Neural progenitor cell (in vitro differentiated cells): ENCODE results near the gene WWOX. TPM values are rescaled to one million over a fixed set of nuclear protein-coding genes. Genes with fewer than 3 reads are reported as not detected.

ENCODE experiments used
- DNase-seq: peaks from one replicate; pipeline ENCODE4 v3.0.0-alpha.2; 2016; ENCODE audit warnings: low spot score
- H2AFZ ChIP-seq: fragments of 200-600 bp; sonication (generic); replicated peaks from 2 replicates; pipeline ENCODE4 v1.6.1; 2016; ENCODE audit warnings: antibody characterized with exemption
- H3F3A ChIP-seq: fragments of 200-600 bp; sonication (generic); 2 replicates; pipeline ENCODE4 v1.6.1; 2016; ENCODE audit warnings: antibody characterized with exemption, low read depth
- H3K27ac ChIP-seq: fragments of 200-600 bp; sonication (generic); 2 replicates; pipeline ENCODE4 v1.5.1; 2016; ENCODE audit warnings: mild to moderate bottlenecking
- H3K27me3 ChIP-seq: fragments of 200-600 bp; sonication (generic); 2 replicates; pipeline ENCODE4 v1.6.1; 2016; ENCODE audit warnings: mild to moderate bottlenecking, moderate library complexity
- H3K36me3 ChIP-seq: fragments of 200-600 bp; sonication (generic); 2 replicates; pipeline ENCODE4 v1.5.1; 2016
- H3K4me1 ChIP-seq: fragments of 200-600 bp; sonication (generic); 2 replicates; pipeline ENCODE4 v1.6.1; 2016; ENCODE audit warnings: mixed run types
- H3K4me2 ChIP-seq: fragments of 200-600 bp; sonication (generic); 2 replicates; pipeline ENCODE4 v1.6.1; 2016
- H3K4me3 ChIP-seq: fragments of 200-600 bp; sonication (generic); 2 replicates; pipeline ENCODE4 v1.5.1; 2016
- H3K79me2 ChIP-seq: fragments of 200-600 bp; sonication (generic); 2 replicates; pipeline ENCODE4 v1.6.1; 2016; ENCODE audit warnings: low read depth
- H3K9ac ChIP-seq: fragments of 200-600 bp; sonication (generic); 2 replicates; pipeline ENCODE4 v1.6.1; 2016
- H3K9me3 ChIP-seq: fragments of 200-600 bp; sonication (generic); 2 replicates; pipeline ENCODE4 v1.5.1; 2016; ENCODE audit warnings: low read depth
- H4K20me1 ChIP-seq: fragments of 200-600 bp; sonication (generic); 2 replicates; pipeline ENCODE4 v1.6.1; 2016; ENCODE audit warnings: low read depth
- H3K27ac Mint-ChIP-seq: 3 replicates; pipeline ENCODE4 v1.8.0; 2021; ENCODE audit warnings: mixed read lengths
- H3K27me3 Mint-ChIP-seq: 2 replicates; pipeline ENCODE4 v1.8.0; 2022; ENCODE audit warnings: low read depth, mild to moderate bottlenecking, inconsistent platforms, moderate library complexity, mixed read lengths; ENCODE audit not compliant: insufficient read depth
- H3K36me3 Mint-ChIP-seq: 3 replicates; pipeline ENCODE4 v1.8.0; 2021; ENCODE audit warnings: mixed read lengths
- H3K4me1 Mint-ChIP-seq: 3 replicates; pipeline ENCODE4 v1.8.0; 2021; ENCODE audit warnings: mixed read lengths
- H3K4me3 Mint-ChIP-seq: 3 replicates; pipeline ENCODE4 v1.8.0; 2021; ENCODE audit warnings: mild to moderate bottlenecking, moderate library complexity, mixed read lengths
- H3K9me3 Mint-ChIP-seq: 3 replicates; pipeline ENCODE4 v1.8.0; 2020; ENCODE audit warnings: mixed read lengths
- EZH2 ChIP-seq: fragments of 200-600 bp; sonication (generic); IDR thresholded peaks from 2 replicates; pipeline ENCODE4 v1.6.1; 2017; ENCODE audit warnings: antibody characterized with exemption, mild to moderate bottlenecking, moderate library complexity
- EZH2phosphoT487 ChIP-seq: fragments of 200-600 bp; sonication (generic); IDR thresholded peaks from 2 replicates; pipeline ENCODE4 v1.6.1; 2017; ENCODE audit warnings: antibody characterized with exemption
- total RNA-seq: library from RNA; depleted of rRNA; stranded (reverse); fragments of >200 nt; gene quantifications from 2 replicates; pipeline ENCODE4 v1.2.3, GENCODE V29; 2015; ENCODE audit warnings: low replicate concordance
- TF ChIP-seq, protein P1 (sequence below): fragments of 200-600 bp; sonication (generic); IDR thresholded peaks from 2 replicates; pipeline ENCODE4 v1.5.1; 2017; ENCODE audit warnings: antibody characterized with exemption, mild to moderate bottlenecking

The WWOX gene
- total RNA-seq, 1 donor from 2014 or later: 63.7 TPM

DNA sequence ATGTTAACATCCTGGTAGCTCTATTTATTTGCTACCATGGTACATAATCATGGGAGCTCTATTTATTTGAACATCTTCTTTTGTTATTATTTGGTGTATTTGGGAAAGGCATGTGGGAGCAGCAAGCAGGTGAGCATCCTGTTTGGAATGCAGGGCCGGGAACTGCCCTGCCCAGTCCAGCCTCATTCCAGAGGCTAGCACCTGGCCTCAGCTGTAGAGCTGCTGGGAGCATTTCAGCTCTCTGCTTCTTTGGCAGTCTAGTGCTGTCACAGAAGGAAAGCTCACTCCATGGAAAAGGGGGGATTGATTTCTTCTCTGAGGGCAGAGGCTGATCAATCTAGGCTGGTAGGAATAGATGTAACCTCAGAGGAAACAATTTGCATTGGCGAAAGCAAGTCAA is 112.5 kb downstream of the WWOX start:
- no peaks in the 10 kb centered on the region for H3K9me3 ChIP-seq

GRCh38 chr16:78212674-78213073 is 113.2 kb downstream of the WWOX start:
- Histone ChIP-seq H3K9ac (no peak overlapping the region), H2AFZ (no peak overlapping the region), H3K27me3 (no peaks in the 10 kb centered on the region), H3F3A (peaks cover 3% of the 10 kb centered on the region), H3K4me1 (peaks cover 3% of the 10 kb centered on the region), H3K4me3 (no peak overlapping the region), H3K27ac (no peak overlapping the region), H4K20me1 (no peaks in the 10 kb centered on the region), H3K4me2 (no peak overlapping the region), H3K9me3 (no peaks in the 10 kb centered on the region), H3K79me2 (no peaks in the 10 kb centered on the region), H3K36me3 (no peaks in the 10 kb centered on the region)
- Mint-ChIP-seq H3K9me3 (no peaks in the 10 kb centered on the region), H3K36me3 (no peaks in the 10 kb centered on the region), H3K27me3 (peaks cover 6% of the 10 kb centered on the region), H3K27ac (no peak overlapping the region), H3K4me3 (no peak overlapping the region), H3K4me1 (peaks cover 6% of the 10 kb centered on the region)
- DNase-seq: no peak
- TF ChIP-seq, protein P1, sequence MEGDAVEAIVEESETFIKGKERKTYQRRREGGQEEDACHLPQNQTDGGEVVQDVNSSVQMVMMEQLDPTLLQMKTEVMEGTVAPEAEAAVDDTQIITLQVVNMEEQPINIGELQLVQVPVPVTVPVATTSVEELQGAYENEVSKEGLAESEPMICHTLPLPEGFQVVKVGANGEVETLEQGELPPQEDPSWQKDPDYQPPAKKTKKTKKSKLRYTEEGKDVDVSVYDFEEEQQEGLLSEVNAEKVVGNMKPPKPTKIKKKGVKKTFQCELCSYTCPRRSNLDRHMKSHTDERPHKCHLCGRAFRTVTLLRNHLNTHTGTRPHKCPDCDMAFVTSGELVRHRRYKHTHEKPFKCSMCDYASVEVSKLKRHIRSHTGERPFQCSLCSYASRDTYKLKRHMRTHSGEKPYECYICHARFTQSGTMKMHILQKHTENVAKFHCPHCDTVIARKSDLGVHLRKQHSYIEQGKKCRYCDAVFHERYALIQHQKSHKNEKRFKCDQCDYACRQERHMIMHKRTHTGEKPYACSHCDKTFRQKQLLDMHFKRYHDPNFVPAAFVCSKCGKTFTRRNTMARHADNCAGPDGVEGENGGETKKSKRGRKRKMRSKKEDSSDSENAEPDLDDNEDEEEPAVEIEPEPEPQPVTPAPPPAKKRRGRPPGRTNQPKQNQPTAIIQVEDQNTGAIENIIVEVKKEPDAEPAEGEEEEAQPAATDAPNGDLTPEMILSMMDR: no peak
- no peak for TF ChIP-seq EZH2phosphoT487

More for the DNA sequence above, 112.5 kb downstream of the WWOX start:
- H3F3A ChIP-seq: peaks cover 3% of the 10 kb centered on the region
- no peaks in the 10 kb centered on the region for H3K36me3 ChIP-seq
- H3K9ac ChIP-seq: no peak overlapping the region
- H2AFZ ChIP-seq: no peak overlapping the region
- H3K9me3 Mint-ChIP-seq: no peaks in the 10 kb centered on the region
- no peaks in the 10 kb centered on the region for H4K20me1 ChIP-seq
- H3K27me3 ChIP-seq: no peaks in the 10 kb centered on the region
- H3K79me2 ChIP-seq: no peaks in the 10 kb centered on the region
- H3K4me3 ChIP-seq: no peak overlapping the region
- TF ChIP-seq EZH2phosphoT487 (no peak), EZH2 (no peak)
- TF ChIP-seq, protein P1: no peak
- H3K36me3 Mint-ChIP-seq: no peaks in the 10 kb centered on the region
- peaks cover 6% of the 10 kb centered on the region for H3K4me1 Mint-ChIP-seq
- H3K4me2 ChIP-seq: no peak overlapping the region
- peaks cover 3% of the 10 kb centered on the region for H3K4me1 ChIP-seq
- no peak overlapping the region for H3K4me3 Mint-ChIP-seq
- H3K27ac ChIP-seq: no peak overlapping the region
- H3K27ac Mint-ChIP-seq: peak overlapping the region; percentile 72
- no peak for DNase-seq
- H3K27me3 Mint-ChIP-seq: peaks cover under 1% of the 10 kb centered on the region

DNA sequence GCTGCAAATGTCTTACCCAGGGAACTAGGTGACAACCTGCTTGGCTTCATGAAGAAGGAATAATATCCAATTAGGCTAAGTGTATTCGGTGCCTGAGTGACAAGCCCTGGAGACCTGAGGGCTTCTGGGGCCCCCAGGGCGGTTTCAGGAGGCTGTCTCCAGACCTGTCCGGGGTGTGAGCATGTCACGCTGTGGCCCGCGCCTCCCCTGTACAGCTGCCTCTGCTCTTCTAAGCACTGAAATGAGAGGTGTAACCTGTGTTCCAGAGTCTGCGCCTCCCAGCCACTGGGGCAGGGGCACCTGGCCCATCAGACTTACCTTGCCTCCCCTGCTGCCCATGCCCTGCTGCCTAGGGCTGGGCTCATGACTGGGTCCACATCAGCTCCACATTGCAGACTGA is 114.3 kb downstream of the WWOX start:
- H3K27ac Mint-ChIP-seq: no peak overlapping the region
- Histone ChIP-seq H3K4me2 (no peak overlapping the region), H3K9me3 (no peaks in the 10 kb centered on the region), H3K9ac (no peak overlapping the region), H3K27ac (no peak overlapping the region), H3K36me3 (no peaks in the 10 kb centered on the region), H3K4me3 (no peak overlapping the region), H3K27me3 (no peaks in the 10 kb centered on the region), H2AFZ (no peak overlapping the region), H4K20me1 (no peaks in the 10 kb centered on the region), H3K4me1 (peaks cover 3% of the 10 kb centered on the region), H3K79me2 (no peaks in the 10 kb centered on the region), H3F3A (peaks cover 3% of the 10 kb centered on the region)
- no peaks in the 10 kb centered on the region for H3K36me3 Mint-ChIP-seq
- TF ChIP-seq EZH2: no peak
- TF ChIP-seq, protein P1: no peak
- TF ChIP-seq EZH2phosphoT487: no peak
- H3K9me3 Mint-ChIP-seq: no peaks in the 10 kb centered on the region
- DNase-seq: no peak
- H3K27me3 Mint-ChIP-seq: peaks cover 8% of the 10 kb centered on the region
- peaks cover 6% of the 10 kb centered on the region for H3K4me1 Mint-ChIP-seq
- H3K4me3 Mint-ChIP-seq: no peak overlapping the region

GRCh38 chr16:78215222-78215621 is 115.8 kb downstream of the WWOX start:
- H3K4me3 ChIP-seq: no peak overlapping the region
- no peak overlapping the region for H3K9ac ChIP-seq
- TF ChIP-seq EZH2 (no peak), EZH2phosphoT487 (no peak)
- TF ChIP-seq, protein P1: no peak
- Mint-ChIP-seq H3K27me3 (peaks cover 8% of the 10 kb centered on the region), H3K9me3 (no peaks in the 10 kb centered on the region), H3K27ac (no peak overlapping the region), H3K36me3 (no peaks in the 10 kb centered on the region), H3K4me3 (no peak overlapping the region), H3K4me1 (peaks cover 3% of the 10 kb centered on the region)
- H3K79me2 ChIP-seq: no peaks in the 10 kb centered on the region
- H3K9me3 ChIP-seq: no peaks in the 10 kb centered on the region
- H3K36me3 ChIP-seq: no peaks in the 10 kb centered on the region
- H3K4me2 ChIP-seq: no peak overlapping the region
- no peak for DNase-seq
- H3K27ac ChIP-seq: no peak overlapping the region
- H3F3A ChIP-seq: peaks cover 3% of the 10 kb centered on the region
- H4K20me1 ChIP-seq: no peaks in the 10 kb centered on the region
- no peaks in the 10 kb centered on the region for H3K27me3 ChIP-seq
- H2AFZ ChIP-seq: no peak overlapping the region
- H3K4me1 ChIP-seq: no peaks in the 10 kb centered on the region
